Femur (tissue), 1 donor: ENCODE measurements around the gene TMEM79.

ENCODE experiments used
- DNase-seq: peaks from one replicate; pipeline ENCODE4 v3.0.0-alpha.2; 2017

Gene TMEM79

GRCh38 chr1:156266051-156266450, 18.1 kb upstream of the TMEM79 start:
- no peak for DNase-seq

GRCh38 chr1:156268336-156268735, 15.8 kb upstream of the TMEM79 start:
- DNase-seq, result no peak

- no peak for DNase-seq
Observed at GRCh38 chr1:156270314-156270713, 13.8 kb upstream of the TMEM79 start.

- DNase-seq, result no peak
Observed at GRCh38 chr1:156276532-156276931, 7.6 kb upstream of the TMEM79 start.

GRCh38 chr1:156276966-156277381, 7.2 kb upstream of the TMEM79 start:
- no peak for DNase-seq

GRCh38 chr1:156279837-156280236, 4.3 kb upstream of the TMEM79 start:
- DNase-seq, result no peak

GRCh38 chr1:156281281-156281680, 2.8 kb upstream of the TMEM79 start:
- DNase-seq, result no peak

- no peak for DNase-seq
Observed at GRCh38 chr1:156281693-156282478, 2.2 kb upstream of the TMEM79 start.

GRCh38 chr1:156282479-156283222, 1.5 kb upstream of the TMEM79 start, which contains the start of gene SMG5:
SMG5 (minus strand) TSS chr1:156282825; CDS start chr1:156282680, 145 bp downstream.
- DNase-seq, result peak; percentile 99

- no peak for DNase-seq
Observed at GRCh38 chr1:156283521-156283920, 604 bp upstream of the TMEM79 start.

- DNase-seq, result no peak
Observed at GRCh38 chr1:156284757-156285156, 632 bp downstream of the TMEM79 start.

- DNase-seq, result no peak
Observed at GRCh38 chr1:156285437-156285836, 1.3 kb downstream of the TMEM79 start.

GRCh38 chr1:156286061-156286460, 1.9 kb downstream of the TMEM79 start:
- DNase-seq, result no peak

- no peak for DNase-seq
Observed at GRCh38 chr1:156289857-156290256, 5.7 kb downstream of the TMEM79 start.

- DNase-seq, result peak; percentile 92
Observed at GRCh38 chr1:156291226-156292061, 7.3 kb downstream of the TMEM79 start.

- no peak for DNase-seq
Observed at GRCh38 chr1:156293098-156293434, 8.9 kb downstream of the TMEM79 start.

GRCh38 chr1:156293895-156294294, 9.8 kb downstream of the TMEM79 start:
- no peak for DNase-seq

- DNase-seq, result peak; percentile 82
Observed at GRCh38 chr1:156295391-156295947, 11.3 kb downstream of the TMEM79 start, which contains the start of gene GLMP. GLMP (minus strand) TSS chr1:156295679; CDS start chr1:156295645, 34 bp downstream.

- DNase-seq, result no peak
Observed at GRCh38 chr1:156298852-156299357, 14.8 kb downstream of the TMEM79 start, which contains the start of gene VHLL. VHLL (minus strand) TSS chr1:156299307; CDS start chr1:156299189, 118 bp downstream.

- no peak for DNase-seq
Observed at GRCh38 chr1:156303241-156303640, 19.1 kb downstream of the TMEM79 start.

GRCh38 chr1:156305215-156305614, 21.1 kb downstream of the TMEM79 start:
- DNase-seq, result no peak

- DNase-seq, result no peak
Observed at GRCh38 chr1:156308078-156308477, 24.0 kb downstream of the TMEM79 start.
